Breast epithelium (tissue), 4 donors: ENCODE measurements around the gene SELP. TPM values are rescaled to one million over a fixed set of nuclear protein-coding genes. Genes with fewer than 3 reads are reported as not detected.
A peak's percentile ranks its signal among the peaks of the same experiment; 100 is the strongest.

ENCODE experiments used
- DNase-seq, 2 donors: peaks; one replicate each; pipeline ENCODE4 v3.0.0-alpha.2; 2019; ENCODE audit warnings: low spot score in 2 of 2
- H3K27ac ChIP-seq, 2 donors: fragments of 200-600 bp; sonication (generic) in 1 of 2; one replicate each; pipeline ENCODE4 v1.5.1; 2016 to 2019; ENCODE audit warnings: mild to moderate bottlenecking in 1 of 2
- H3K27me3 ChIP-seq, 2 donors: fragments of 200-600 bp; sonication (generic) in 1 of 2; one replicate each; pipeline versions ENCODE4 v1.5.1 to v1.6.0; 2017 to 2019; ENCODE audit warnings: control low read depth in 1 of 2, mild to moderate bottlenecking in 1 of 2
- H3K36me3 ChIP-seq: fragments of 200-600 bp; one replicate; pipeline ENCODE4 v1.5.1; 2019
- H3K4me1 ChIP-seq, 2 donors: fragments of 200-600 bp; sonication (generic); one replicate each; pipeline ENCODE4 v1.5.1; 2016 to 2019; ENCODE audit warnings: control low read depth in 1 of 2
- H3K4me3 ChIP-seq, 3 donors: fragments of 200-600 bp; sonication (generic); 1 replicate in 2 of 3; 2 replicates in 1 of 3; pipeline ENCODE4 v1.5.1; 2016 to 2019; ENCODE audit warnings: mild to moderate bottlenecking in 3 of 3, moderate library complexity in 2 of 3
- H3K9me3 ChIP-seq, 2 donors: fragments of 200-600 bp; sonication (generic) in 1 of 2; one replicate each; pipeline ENCODE4 v1.5.1; 2016 to 2019; ENCODE audit warnings: control low read depth in 1 of 2
- POLR2A ChIP-seq: fragments of 450-650 bp; IDR thresholded peaks from one replicate; pipeline ENCODE4 v1.6.1; 2016; ENCODE audit warnings: antibody characterized with exemption, mild to moderate bottlenecking, moderate library complexity
- POLR2AphosphoS5 ChIP-seq, 3 donors: sonication (generic); formaldehyde crosslinking; IDR thresholded peaks; one replicate each; pipeline ENCODE4 v1.6.1; 2017; ENCODE audit warnings: antibody characterized with exemption in 3 of 3
- intact Hi-C: fragments of 100-400 bp; cut with DNase I; formaldehyde crosslinking; loops from one replicate; pipeline ENCODE4 v1.15.1; 2023; ENCODE audit warnings: low total_unique reads
- total RNA-seq, 3 donors: library from RNA; depleted of rRNA; stranded (reverse); fragments of >200 nt; gene quantifications; one replicate each; pipeline ENCODE4 v1.1.0, GENCODE V29; 2016
- TF ChIP-seq, protein P1 (sequence below), 3 donors: fragments of 450-650 bp; IDR thresholded peaks; one replicate each; pipeline ENCODE4 v1.5.1; 2016 to 2017; ENCODE audit warnings: antibody characterized with exemption in 3 of 3, mild to moderate bottlenecking in 3 of 3, moderate library complexity in 3 of 3

SELP gene
- total RNA-seq, 3 donors from 2014 or later = 5.4 to 13.1 (median 10.1) TPM

DNA sequence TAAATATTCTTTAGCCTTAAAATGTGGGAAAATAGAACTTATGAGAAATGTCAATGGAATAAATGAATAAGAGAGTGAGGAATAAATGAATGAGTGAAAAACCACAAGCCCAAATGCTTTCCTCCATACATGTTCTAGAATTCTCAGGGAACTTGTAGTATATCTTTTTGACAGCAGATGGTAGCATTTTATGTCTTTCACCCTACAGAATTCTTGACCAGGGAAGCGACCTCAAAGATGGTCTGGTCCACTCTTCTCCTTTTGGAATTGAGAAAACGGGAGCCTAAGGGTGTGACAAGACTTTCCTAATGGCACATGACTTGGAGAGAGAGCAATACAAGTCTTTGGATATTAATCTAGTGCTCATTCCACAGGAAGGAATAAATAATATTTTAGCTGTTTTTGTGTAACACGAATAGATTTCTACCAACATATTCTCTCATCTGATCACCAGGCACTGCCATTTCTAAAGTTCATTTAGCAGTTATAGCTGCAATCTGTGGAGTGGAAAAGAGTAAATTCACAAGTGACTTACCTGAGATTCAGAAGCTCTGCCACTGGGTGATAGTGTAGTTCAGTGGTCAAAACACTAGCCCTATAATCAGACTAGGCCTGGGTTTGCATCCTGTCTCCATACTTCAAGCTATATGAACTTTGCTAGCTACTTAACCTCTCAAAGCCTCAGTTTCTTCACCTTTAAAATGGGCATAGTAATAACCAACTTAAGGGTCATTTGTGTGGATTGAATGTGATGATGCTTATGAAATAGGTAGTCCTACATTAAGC, 28.6 kb downstream of the SELP start:
- no peaks in the 10 kb centered on the region for H3K4me1 ChIP-seq
- DNase-seq = no peak
- no peaks in the 10 kb centered on the region for H3K9me3 ChIP-seq
- H3K27me3 ChIP-seq = no peaks in the 10 kb centered on the region
- intact Hi-C loops = no loop called here
- H3K4me3 ChIP-seq = no peak overlapping the region
- no peak for TF ChIP-seq POLR2A
- TF ChIP-seq, protein P1, sequence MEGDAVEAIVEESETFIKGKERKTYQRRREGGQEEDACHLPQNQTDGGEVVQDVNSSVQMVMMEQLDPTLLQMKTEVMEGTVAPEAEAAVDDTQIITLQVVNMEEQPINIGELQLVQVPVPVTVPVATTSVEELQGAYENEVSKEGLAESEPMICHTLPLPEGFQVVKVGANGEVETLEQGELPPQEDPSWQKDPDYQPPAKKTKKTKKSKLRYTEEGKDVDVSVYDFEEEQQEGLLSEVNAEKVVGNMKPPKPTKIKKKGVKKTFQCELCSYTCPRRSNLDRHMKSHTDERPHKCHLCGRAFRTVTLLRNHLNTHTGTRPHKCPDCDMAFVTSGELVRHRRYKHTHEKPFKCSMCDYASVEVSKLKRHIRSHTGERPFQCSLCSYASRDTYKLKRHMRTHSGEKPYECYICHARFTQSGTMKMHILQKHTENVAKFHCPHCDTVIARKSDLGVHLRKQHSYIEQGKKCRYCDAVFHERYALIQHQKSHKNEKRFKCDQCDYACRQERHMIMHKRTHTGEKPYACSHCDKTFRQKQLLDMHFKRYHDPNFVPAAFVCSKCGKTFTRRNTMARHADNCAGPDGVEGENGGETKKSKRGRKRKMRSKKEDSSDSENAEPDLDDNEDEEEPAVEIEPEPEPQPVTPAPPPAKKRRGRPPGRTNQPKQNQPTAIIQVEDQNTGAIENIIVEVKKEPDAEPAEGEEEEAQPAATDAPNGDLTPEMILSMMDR (IDR thresholded peaks at IDR 0.05) = peak in 2 of 3 donors; percentile 37 to 45
- no peak overlapping the region for H3K27ac ChIP-seq
- H3K36me3 ChIP-seq = no peaks in the 10 kb centered on the region

DNA sequence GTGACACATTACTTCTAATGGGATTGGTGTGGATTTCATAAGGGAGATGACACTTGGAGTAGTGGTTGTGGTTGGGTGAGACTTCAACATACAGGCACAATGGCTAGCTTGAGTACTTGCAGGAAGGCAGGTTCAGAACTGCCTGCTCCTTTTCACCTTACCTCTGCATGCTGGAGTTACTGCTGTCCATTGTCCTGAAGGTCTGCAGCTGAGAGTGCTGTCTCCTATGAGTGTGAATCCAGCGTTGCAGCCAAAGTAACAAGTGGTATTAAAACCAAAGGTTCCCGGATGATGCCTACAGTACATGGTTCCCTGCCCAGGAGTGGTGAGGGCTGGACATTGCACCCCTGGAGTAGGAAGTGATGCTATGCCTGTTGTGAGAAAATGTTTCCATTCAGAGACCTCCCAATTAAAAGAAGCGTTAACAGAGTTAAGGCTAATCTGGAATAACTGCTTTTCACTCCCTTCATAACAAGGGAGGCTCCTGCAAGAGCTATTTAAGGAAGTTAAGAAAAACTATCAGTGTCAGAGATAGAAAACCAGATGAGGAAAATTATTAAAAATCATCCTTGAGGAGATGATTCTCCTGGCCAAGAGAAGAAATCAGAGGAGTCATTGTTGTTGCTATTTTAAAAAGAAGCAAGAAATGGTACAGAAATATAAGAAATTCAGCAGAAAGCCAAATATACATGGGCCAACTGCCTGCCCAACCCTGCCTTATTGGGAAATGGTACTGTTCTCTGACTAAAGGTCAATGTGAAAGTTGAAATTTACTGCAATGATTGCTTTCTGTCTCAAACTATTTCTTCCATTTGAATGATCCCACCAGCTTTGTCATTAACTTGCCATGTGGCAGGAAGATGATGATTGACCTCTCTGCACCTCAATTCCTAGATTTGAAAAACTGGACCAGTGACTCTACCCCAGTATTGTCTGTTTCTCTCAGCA, 33.9 kb downstream of the SELP start:
- no peaks in the 10 kb centered on the region for H3K27me3 ChIP-seq
- H3K4me3 ChIP-seq = no peak overlapping the region
- intact Hi-C loops = no loop called here
- DNase-seq = no peak
- TF ChIP-seq POLR2AphosphoS5 (IDR thresholded peaks at IDR 0.05) = no peak
- TF ChIP-seq, protein P1 (IDR thresholded peaks at IDR 0.05) = no peak
- no peak for TF ChIP-seq POLR2A
- no peaks in the 10 kb centered on the region for H3K36me3 ChIP-seq
- no peak overlapping the region for H3K27ac ChIP-seq
- no peaks in the 10 kb centered on the region for H3K9me3 ChIP-seq
- no peaks in the 10 kb centered on the region for H3K4me1 ChIP-seq

DNA sequence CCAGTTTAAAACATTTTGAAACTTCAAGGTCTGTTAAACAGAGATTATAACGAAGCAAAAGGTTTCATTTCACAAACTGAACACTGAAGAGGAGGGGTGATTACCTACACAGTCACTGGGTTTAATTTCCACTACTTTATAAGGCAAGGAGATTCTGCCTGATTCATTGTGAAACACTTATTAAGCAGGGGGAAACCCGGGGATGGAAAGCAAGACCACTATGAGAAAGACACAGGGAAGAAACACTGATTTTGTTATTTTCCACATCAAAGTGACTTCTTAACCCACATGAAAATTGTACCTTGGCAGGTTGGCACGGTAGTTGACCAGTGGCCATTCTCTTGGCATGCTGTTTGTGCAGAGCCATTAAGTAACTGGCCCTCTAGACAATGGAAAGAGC, 35.5 kb downstream of the SELP start:
- no peak for DNase-seq
- no peaks in the 10 kb centered on the region for H3K36me3 ChIP-seq
- TF ChIP-seq, protein P1 (IDR thresholded peaks at IDR 0.05) = no peak
- TF ChIP-seq POLR2A = no peak
- TF ChIP-seq POLR2AphosphoS5 (IDR thresholded peaks at IDR 0.05) = no peak
- H3K4me3 ChIP-seq = no peak overlapping the region
- H3K9me3 ChIP-seq = no peaks in the 10 kb centered on the region
- no peak overlapping the region for H3K27ac ChIP-seq
- intact Hi-C loops = no loop called here
- no peaks in the 10 kb centered on the region for H3K27me3 ChIP-seq
- no peaks in the 10 kb centered on the region for H3K4me1 ChIP-seq

DNA sequence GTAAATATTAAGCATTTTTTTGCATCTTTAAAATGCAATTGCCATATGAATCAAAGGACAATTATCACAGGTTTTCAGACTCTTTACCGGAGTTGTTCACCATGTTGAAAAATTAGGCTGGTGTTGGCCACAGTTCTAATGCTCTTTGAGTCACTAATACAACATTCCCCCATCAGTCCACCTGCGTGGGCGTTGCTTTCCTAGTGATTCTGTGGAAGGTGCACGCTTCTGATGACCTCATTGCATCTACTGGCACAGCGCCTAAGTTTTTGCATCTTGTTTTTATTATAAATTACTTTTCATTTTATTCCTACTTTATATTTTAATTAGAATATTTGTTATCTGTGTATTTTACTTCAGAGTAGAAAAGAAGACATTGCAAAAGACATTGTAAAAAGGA, 39.0 kb downstream of the SELP start:
- intact Hi-C loops = no loop called here

More for the DNA sequence above, 39.0 kb downstream of the SELP start:
- peaks cover 0 to 5% of the 10 kb centered on the region in 2 donors for H3K4me1 ChIP-seq
- no peaks in the 10 kb centered on the region for H3K9me3 ChIP-seq
- no peak for DNase-seq
- H3K27me3 ChIP-seq = no peaks in the 10 kb centered on the region
- H3K36me3 ChIP-seq = no peaks in the 10 kb centered on the region
- no peak overlapping the region for H3K27ac ChIP-seq
- TF ChIP-seq POLR2A (no peak), POLR2AphosphoS5 (IDR thresholded peaks at IDR 0.05) (no peak)
- TF ChIP-seq, protein P1 (IDR thresholded peaks at IDR 0.05) = no peak
- no peak overlapping the region for H3K4me3 ChIP-seq
